GM21576 (cell line): ENCODE results near the gene SLMAP.

Source experiments
- ATAC-seq: cut with Tn5 transposase; IDR thresholded peaks from one replicate; pipeline ENCODE4 v1.9.1; 2021; ENCODE audit warnings: mild to moderate bottlenecking, moderate library complexity; ENCODE audit not compliant: unreplicated experiment

SLMAP gene

DNA sequence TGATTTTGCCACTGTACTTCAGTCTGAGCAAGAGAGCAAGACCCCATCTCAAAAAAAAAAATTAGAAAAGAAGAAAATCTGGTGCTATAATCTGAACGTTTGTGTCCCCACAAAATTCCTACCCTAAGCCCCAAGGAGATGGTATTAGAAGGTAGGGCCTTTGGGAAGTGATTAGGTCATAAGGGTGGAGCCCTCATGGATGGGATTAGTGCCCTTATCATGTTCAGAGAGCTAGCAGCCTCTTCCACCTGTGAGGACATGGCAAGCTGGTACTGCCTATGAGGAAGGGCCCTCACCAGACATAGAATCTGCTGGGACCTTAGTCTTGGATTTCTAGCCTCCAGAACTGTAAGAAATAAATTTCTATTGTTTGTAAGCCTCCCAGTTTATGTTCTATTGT is 201.7 kb downstream of the SLMAP start:
- no peak for ATAC-seq

DNA sequence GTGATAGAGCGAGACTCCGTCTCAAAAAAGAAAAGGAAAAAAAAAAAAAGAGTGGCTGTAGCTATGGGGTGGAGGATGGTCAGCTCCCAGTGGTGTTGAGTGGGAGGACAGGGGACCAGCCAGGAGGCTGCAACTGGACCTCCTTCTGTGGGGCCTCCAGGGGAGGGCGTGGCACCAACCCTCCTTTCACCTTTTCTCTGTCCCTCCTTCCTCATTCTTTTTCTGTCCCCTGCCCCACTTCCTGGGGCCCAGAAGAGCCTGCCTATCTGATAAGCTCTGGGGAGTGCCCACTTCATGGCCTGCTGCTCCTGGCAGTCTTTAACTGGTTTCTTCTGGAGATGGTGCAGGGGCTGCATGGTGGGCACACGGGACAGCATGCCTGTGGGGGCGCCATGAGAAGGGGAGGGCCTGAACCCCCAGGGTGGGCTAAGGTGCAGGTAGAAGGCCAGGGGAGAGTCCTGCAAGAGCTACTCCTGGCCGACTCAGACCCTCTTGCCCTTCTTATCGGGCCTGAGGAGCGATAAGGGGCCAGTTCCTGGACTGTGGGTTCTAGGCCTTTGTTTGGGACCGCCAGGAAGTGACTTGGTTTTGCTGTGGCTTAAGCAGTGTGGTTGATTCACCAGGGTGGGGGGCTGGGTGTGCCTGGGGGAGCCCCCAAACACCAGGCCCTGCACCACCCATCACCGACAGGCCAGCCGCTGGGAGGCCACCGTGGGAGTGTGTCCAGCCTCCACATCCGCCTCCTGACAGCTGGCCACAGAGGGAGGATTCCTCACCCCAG is 202.7 kb downstream of the SLMAP start:
- no peak for ATAC-seq

DNA sequence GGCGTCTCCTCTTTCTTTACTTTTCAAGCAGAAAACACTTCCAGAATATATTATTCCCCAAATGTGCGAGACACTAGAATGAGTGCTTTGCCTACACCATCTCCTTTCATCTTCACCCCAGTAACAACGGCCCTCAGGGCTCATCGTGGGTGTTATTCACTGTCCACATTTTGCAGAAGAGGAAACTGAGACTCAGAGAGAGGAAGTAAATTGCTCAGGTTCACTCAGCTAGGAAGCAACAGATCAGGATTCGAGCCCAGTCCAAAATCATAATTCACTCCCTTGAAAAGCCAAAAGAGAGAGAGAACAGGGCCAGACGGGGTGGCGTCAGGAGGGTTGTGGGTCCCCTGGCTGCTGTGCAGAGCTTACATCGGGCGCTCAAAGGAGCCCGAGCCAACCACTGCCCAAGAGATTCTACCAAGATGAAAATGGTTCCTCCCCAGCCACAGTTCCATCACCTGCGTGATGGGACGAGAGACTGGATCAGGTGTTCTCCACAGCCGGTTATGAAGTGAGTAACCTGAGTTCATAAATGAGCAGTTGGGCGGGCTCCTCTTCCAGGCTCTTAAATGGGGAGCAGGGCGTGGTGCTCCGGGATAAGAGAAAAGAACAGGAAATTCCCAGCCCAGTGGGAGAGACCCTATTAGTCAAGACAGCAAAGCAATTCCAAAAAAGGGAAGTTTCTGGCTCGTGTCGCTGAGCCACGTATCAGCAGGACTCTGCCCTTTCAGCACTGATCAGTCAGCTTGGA is 203.5 kb downstream of the SLMAP start:
- no peak for ATAC-seq

DNA sequence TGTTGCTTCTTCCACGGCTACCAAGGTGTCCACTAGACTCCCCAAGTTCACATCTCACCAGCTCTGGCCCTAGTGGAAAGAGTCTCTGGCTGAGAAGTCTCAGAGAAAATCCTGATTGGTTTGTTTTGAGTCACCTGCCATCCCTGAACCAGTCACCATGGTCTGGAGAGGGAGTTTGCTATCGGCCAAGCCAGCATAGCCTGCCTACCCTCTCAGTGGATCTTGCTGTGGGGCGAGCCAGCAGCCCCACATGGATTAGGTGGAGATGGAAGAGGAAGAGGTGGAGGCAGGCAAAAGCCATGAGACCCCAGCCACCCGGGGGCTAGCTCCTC is 204.0 kb downstream of the SLMAP start:
- ATAC-seq = no peak

DNA sequence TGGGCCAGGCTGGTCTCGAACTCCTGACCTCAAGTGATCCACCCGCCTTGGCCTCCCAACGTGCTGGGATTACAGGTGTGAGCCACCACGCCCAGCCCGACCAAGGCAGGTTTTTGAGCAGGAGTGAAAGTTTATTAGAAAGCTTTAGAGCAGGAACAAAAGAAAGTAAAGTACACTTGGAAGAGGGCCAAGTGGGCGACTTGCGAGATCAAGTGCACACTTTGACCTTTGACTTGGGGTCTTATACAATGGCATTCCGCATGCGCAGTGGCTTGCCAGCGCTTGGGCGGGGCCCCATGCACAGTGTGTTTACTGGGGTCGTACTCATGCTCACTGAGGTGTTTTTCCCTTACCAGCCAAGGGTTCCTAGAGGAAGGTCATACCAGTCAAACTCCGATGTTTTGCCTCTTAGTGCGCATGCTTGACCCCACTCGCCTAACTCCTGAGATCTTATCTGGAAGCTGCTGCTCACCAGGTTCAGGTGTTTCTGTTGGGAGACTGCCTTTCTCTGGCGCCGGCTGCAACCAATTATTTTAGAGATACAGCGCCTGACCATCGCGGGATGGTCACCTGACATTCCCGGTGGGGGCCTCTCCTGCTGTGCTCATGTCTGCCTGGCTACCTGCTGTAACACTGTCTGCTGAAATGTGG is 205.2 kb downstream of the SLMAP start:
- no peak for ATAC-seq

DNA sequence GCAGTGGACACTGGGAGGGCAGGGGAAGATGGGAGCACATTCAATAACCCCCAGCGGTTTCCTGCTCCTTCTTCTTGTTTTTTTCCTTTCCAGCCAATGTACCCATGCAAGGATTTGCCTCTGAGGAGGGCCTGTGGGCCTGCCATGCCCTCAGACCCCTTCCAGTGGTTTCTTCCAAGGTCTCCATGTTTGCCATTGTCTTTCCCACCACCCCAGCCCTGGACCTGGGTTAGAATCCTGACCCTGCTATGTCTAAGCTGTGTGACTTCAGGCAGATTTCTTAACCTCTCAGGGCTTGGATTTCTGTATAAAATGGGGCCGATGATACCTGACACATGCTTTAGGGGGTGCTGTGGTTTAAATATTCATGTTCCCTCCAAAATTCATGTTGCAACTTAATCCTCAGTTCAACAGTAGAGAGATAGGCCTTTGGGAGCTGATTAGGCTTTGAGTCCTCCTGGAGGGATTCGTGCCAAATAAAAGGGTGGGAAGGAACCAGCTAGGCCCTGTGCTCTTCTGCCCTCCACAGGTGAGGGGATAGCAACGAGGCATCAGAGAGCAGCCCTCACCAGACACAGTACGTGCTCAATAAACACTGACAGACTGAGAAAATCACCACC is 205.8 kb downstream of the SLMAP start:
- ATAC-seq = no peak

DNA sequence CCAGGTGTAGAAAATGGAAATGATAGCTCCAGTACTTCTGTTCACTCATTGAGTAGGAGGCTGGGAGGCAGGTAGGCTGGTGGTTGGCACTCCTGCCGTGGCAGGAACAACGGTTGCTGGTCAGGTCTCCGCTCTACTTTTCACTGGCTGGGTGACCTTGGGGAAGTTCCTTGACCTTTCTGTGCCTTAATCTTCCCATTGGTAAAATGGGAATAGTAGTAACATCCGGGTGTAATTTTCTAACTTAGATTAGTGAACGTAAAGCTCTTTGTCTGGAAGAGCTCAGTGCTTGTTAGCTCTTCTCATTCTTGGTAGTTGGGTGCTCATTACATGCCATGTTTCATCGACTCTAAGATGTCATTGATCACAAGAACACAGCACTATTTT is 206.3 kb downstream of the SLMAP start:
- no peak for ATAC-seq

DNA sequence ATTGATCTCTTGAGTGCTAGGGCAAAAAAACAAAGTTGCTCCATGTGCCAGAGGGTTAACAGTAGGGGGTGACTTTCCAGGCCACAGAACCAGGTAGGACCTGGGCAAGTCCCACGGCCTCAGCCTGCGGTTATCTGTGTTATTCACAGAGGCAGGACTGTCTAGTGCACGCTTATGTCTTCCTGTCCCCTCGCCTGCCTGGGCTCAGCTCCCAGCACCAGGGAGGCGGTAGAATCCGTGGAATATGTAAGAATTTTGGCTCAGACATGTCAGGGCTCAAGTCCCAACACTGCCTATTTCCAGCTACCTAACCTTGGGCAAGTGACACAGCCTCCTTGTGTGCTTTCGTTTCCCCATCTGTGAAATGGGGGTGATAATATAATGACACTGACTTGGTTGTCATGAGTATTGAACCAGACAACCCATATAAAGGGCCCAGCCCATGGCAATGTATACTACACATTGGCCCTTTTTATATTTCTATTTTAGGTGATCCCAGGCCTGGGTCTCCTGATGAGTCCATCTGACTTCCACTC is 207.8 kb downstream of the SLMAP start:
- no peak for ATAC-seq

DNA sequence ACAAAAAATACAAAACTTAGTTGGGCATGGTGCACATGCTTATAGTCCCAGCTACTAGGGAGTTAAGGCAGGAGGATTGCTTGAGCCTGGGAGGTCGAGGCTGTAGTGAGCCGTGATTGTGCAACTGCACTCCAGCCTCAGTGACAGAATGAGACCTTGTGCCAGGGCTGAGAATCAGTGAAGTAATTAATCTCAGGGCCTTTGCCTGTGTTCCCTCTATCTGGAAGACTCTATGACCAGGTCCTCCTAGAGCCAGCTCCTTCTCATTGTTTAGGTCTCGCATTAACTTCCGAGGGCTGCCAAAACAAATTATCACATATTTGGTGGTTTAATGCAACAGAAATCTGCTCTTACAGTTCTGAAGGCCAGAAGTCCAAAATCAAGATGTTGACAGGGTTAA is 210.7 kb downstream of the SLMAP start:
- no peak for ATAC-seq

DNA sequence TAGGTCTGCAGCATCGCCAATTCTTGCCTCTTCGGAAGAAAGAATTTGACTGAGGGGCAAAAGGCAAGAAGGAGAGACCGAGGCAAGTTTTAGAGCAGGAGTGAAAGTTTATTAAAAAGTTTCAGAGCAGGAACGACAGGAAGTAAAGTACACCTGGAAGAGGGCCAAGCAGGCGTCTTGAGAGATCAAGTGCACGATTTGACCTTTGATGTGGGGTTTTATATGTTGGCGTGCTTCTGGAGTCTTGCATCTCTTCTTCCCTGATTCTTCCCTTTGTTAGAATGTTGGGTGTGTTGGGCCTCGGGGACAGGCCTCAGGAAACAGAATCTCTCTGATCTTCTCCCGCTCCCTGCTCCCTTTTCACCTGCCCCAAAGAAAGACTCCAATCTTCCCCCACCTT is 211.5 kb downstream of the SLMAP start:
- ATAC-seq = no peak

DNA sequence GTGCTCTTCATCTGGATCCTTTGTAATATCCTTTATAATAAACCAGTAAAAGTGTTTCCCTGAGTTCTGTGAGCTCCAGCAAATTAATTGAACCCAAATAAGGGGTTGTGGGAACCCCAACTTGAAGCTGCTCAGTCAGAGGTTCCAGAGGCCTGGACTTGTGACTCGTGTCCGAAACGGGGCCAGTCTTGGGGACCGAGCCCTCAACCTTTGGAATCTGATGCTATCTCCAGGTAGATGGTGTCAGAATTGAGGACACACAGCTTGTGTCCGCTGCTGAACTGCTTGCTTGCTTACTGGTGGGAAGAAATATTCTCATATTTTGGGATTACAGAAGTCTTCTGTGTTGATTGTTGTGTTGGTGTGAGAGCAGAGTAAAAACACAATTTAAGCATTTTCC is 212.4 kb downstream of the SLMAP start:
- no peak for ATAC-seq

DNA sequence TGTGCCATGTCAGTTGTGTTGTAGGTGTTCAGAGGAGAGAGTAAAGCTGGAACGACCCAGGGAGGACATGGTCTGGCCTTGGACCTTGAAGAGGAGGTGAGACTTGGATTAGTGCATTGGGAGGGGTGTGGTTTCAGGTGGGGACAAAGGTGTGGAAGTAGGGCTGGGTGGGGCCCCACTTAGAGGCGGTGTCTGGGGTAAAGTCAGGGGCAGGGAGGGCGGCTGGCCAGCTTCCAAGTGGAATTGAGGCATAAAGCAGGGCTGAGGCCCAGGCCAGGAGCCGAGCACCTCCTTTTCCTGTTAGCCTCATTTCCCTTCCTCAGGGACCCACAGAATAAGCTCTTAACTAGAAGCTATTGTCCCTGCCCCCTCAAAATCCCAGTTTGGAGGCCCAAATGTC is 215.9 kb downstream of the SLMAP start:
- ATAC-seq = no peak

DNA sequence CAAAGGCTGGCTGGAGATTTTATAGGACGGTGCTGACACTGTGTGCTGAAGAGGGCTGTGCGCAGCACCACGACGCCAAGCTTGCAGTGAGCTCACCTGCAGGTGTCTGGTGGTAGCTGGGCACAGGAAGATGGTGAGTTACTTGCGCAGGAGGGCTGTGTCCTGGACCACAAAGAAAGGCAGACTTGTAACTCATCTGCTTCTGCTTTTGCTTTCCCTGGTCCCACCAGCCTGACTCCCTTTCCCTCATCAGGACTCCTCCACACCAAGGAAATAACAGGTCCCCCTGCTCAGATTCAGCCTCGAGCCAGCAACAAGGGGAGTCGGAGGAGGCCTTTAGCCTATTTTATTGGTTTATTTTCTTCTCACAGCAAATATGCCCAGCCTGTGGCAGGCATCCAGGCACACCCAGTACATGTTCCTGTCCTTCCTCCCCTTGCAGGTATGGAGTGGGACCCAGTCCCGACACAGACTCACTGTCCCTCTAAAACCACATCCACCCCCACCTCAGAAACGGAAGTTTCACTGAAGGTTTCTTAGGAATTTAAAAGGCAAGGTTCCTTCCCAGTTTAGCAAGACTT is 216.5 kb downstream of the SLMAP start:
- ATAC-seq = no peak

DNA sequence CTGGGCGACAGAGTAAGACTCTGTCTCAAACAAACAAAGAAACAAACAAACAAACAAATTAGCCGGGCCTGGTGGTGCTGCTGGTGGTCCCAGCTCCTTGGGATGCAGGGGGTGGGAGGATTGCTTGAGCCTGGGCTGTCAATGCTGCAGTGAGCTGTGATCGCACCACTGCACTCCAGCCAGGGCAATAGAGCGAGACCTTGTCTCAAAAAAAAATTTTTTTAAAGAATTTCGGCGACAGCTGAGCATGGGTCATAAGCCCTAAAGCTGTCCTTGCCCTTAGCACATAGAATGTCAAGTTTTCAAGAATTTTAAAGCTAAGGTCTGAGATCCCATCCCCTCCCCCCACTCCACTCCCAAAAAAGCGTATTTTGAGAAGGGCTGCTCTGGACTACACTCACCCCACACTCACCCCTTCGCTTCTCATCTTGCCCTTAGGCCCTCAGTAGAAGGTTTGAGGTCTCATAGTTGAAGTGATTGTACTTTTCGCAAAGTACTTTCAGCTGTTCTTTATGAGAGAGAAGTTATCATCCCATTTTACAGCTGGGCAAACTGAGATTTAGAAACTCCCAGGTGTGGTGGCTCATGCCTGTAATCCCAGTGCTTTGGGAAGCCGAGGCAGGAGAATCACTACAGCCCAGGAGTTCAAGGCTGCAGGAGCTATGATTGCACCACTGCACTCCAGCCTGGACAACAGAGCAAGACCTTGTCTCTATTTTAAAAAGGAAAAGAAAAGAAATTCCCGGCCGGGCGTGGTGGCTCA is 217.8 kb downstream of the SLMAP start:
- ATAC-seq = no peak

DNA sequence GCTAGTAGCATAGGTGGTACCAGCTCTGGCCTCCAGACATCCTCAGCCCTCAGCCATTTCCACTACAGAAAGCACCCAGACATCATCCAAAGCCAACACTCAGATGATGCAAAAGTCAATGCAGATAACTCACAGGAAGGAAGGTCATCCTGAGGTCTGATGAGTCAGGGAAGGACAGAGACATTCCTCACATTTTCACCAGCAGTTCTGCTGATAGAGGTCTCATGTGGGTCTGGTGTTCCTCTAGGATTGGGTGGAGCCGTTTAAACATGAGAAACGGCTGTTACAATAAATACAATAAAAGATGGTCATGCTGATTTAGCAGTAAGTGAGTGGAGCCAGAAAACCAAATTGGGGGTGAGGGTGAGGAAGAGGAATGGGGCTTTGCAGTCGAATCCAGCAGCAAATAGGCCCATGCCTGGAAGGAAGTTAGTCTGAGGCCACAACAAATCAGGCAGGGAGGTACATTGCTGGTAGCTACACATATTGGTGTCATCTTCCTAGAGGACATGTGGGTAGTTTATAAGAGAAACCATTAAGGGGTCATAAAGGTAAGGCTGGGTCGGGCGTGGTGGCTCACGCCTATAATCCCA is 218.8 kb downstream of the SLMAP start:
- no peak for ATAC-seq

DNA sequence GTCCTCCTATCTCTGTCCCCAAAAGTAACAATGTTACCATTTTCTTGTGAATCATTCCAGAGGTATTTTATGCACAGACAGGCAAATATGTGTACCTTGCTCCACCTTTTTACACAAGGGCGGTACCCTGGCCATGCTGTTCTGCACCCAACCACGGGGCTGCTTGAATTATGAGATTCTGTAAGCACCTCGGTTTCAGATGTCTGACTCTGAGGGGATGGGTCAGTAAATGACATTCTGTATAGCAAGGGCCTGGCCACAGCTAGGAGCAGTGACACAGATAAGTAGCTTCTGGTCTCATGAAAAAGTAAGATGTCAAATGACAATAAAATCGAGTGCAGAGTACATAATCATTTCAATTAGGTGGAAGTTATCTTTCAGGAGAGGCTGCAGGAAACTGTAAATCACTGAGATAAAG is 221.7 kb downstream of the SLMAP start:
- ATAC-seq = no peak

DNA sequence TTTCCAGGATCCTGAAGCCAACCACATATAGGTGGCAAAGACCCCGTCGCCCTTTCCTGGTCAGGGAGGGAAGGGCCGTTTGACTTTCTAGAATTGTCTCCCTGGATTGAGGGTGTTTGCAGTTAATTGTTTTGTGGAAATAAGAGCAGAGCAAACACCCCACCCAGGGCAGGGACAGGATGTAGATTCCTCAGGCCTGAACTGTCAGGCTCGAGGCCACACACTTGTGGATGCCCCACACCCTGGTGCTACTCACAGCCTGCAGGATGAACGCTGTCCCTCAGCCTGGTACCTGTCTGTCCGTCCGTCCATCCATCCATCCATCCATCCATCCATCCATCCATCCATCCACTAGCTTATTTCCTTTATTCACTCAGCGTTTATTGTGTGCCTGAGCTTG is 222.2 kb downstream of the SLMAP start:
- ATAC-seq = no peak
